Endothelial cell of umbilical vein (primary cell): ENCODE measurements around the gene SPATS2L.

Experiments used
- EZH2 ChIP-seq: IDR thresholded peaks from 2 replicates; pipeline ENCODE4 v1.6.1; 2012; ENCODE audit warnings: borderline replicate concordance, low read depth, mild to moderate bottlenecking, moderate library complexity, low read length, inconsistent platforms; ENCODE audit not compliant: severe bottlenecking
- FOS ChIP-seq: IDR thresholded peaks from 2 replicates; pipeline ENCODE4 v1.6.1; 2011; ENCODE audit warnings: mild to moderate bottlenecking, low read length, moderate library complexity, borderline replicate concordance; ENCODE audit not compliant: insufficient read depth
- JUN ChIP-seq: IDR thresholded peaks from 2 replicates; pipeline ENCODE4 v1.6.1; 2011; ENCODE audit warnings: borderline replicate concordance, low read depth; ENCODE audit not compliant: insufficient read length, insufficient read depth
- MYC ChIP-seq: IDR thresholded peaks from one replicate; pipeline ENCODE4 v1.6.1; 2011; ENCODE audit warnings: mild to moderate bottlenecking, low read depth, low read length
- POLR2A ChIP-seq: IDR thresholded peaks from 2 replicates; pipeline ENCODE4 v1.6.1; 2012; ENCODE audit warnings: low read depth, mild to moderate bottlenecking, control low read depth, low read length
- POLR2AphosphoS5 ChIP-seq: IDR thresholded peaks from 2 replicates; pipeline ENCODE4 v1.6.1; 2012; ENCODE audit warnings: low read depth, mild to moderate bottlenecking, control low read depth, low read length, moderate library complexity; ENCODE audit not compliant: insufficient read depth
- TF ChIP-seq, protein P1 (sequence below), 2 donors: IDR thresholded peaks; 1 replicate in 1 of 2; 2 replicates in 1 of 2; pipeline ENCODE4 v1.5.1; 2011; ENCODE audit warnings: low read length in 2 of 2, mild to moderate bottlenecking in 2 of 2, moderate library complexity in 2 of 2, control low read depth in 1 of 2, inconsistent platforms in 1 of 2, low read depth in 1 of 2; ENCODE audit not compliant: insufficient read depth in 1 of 2; ENCODE audit errors: extremely low read depth in 1 of 2
- TF ChIP-seq, protein P2 (sequence below): IDR thresholded peaks from 2 replicates; pipeline ENCODE4 v1.6.1; 2011; ENCODE audit not compliant: insufficient read depth, insufficient read length

DNA sequence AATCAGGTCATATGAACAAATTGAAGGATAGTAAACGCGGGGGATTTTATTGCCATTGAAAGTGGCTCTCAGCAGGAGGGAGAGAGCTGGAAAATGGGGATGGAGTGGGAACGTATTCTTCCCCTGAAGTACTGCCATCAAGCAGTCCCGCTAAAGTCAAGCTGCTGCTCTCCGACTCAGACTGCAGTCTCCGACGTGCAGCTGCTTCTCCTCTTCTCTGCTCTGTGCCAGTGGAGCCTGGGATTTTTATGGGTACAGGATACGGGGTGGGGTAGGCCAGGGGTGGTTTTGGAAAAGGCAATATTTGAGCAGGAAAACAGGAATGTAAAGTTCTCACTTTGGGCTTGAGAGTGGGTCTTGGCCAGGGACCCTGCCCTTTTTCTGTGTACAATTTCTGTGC, 170.3 kb downstream of the SPATS2L start:
- TF ChIP-seq JUN (no peak), POLR2AphosphoS5 (no peak), FOS (no peak), POLR2A (no peak), EZH2 (no peak), MYC (no peak)
- TF ChIP-seq, protein P1, sequence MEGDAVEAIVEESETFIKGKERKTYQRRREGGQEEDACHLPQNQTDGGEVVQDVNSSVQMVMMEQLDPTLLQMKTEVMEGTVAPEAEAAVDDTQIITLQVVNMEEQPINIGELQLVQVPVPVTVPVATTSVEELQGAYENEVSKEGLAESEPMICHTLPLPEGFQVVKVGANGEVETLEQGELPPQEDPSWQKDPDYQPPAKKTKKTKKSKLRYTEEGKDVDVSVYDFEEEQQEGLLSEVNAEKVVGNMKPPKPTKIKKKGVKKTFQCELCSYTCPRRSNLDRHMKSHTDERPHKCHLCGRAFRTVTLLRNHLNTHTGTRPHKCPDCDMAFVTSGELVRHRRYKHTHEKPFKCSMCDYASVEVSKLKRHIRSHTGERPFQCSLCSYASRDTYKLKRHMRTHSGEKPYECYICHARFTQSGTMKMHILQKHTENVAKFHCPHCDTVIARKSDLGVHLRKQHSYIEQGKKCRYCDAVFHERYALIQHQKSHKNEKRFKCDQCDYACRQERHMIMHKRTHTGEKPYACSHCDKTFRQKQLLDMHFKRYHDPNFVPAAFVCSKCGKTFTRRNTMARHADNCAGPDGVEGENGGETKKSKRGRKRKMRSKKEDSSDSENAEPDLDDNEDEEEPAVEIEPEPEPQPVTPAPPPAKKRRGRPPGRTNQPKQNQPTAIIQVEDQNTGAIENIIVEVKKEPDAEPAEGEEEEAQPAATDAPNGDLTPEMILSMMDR (IDR thresholded peaks at IDR 0.05; ENCODE audit: extremely low read depth in 1 of 2, insufficient read depth in 1 of 2, low read depth in 1 of 2, low read length in 2 of 2): no peak
- TF ChIP-seq, protein P2, sequence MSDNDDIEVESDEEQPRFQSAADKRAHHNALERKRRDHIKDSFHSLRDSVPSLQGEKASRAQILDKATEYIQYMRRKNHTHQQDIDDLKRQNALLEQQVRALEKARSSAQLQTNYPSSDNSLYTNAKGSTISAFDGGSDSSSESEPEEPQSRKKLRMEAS: no peak
